ENCODE results near the gene ZNF860. TPM values are rescaled to one million over a fixed set of nuclear protein-coding genes. Genes with fewer than 3 reads are reported as not detected.
A peak's percentile ranks its signal among the peaks of the same experiment; 100 is the strongest.

The ZNF860 gene
- total and polyA plus RNA-seq, 12 donors: 0.06 to 0.28 (median 0.20) TPM; not detected in 2

DNA sequence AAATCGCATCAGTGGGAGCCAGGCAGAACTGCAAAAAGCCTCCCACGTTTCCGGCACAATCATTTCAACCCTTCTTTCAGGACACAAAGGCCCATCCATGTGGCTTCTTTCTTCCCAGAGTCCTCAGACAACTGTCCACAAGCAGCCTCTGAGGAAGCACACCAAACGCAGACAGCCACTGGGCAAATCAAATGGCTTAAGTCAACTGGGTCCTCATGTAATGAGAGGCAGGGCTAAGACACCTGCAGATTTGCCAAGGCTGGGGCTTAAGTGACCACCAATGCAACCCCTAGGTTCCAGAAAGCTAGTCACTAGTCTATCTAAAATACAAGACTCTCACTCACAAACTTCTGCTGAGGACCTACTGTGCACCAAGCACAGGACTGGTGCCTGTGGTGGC lies 8.5 kb upstream of the ZNF860 start:
- 55 to 58% methylated on average over 4 of the region's 4 CpGs for WGBS, 2 donors
- ATAC-seq (peak in 1 of 8 donors; percentile 34), DNase-seq (peak in 1 of 2 donors; percentile 9)
- Histone ChIP-seq H3K4me1 (peaks cover 0 to 26% (median 9%) of the 10 kb centered on the region in 9 donors), H3K9me3 (no peaks in the 10 kb centered on the region), H3K36me3 (no peaks in the 10 kb centered on the region), H3K4me3 (no peak overlapping the region), H3K27me3 (peaks cover 0 to under 1% (median 0%) of the 10 kb centered on the region in 7 donors), H3K27ac (no peak overlapping the region)
- intact Hi-C loops (cut with DNase I): no loop called here
- TF ChIP-seq, protein P1, sequence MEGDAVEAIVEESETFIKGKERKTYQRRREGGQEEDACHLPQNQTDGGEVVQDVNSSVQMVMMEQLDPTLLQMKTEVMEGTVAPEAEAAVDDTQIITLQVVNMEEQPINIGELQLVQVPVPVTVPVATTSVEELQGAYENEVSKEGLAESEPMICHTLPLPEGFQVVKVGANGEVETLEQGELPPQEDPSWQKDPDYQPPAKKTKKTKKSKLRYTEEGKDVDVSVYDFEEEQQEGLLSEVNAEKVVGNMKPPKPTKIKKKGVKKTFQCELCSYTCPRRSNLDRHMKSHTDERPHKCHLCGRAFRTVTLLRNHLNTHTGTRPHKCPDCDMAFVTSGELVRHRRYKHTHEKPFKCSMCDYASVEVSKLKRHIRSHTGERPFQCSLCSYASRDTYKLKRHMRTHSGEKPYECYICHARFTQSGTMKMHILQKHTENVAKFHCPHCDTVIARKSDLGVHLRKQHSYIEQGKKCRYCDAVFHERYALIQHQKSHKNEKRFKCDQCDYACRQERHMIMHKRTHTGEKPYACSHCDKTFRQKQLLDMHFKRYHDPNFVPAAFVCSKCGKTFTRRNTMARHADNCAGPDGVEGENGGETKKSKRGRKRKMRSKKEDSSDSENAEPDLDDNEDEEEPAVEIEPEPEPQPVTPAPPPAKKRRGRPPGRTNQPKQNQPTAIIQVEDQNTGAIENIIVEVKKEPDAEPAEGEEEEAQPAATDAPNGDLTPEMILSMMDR (IDR thresholded peaks at IDR 0.05): no peak

GRCh38 chr3:31973837-31974236 lies 7.7 kb upstream of the ZNF860 start:
- no peaks in the 10 kb centered on the region for H3K9me3 ChIP-seq
- H3K4me3 ChIP-seq: no peak overlapping the region
- H3K27ac ChIP-seq: no peak overlapping the region
- TF ChIP-seq, protein P1 (IDR thresholded peaks at IDR 0.05): no peak
- peaks cover 0 to 6% (median 0%) of the 10 kb centered on the region in 7 donors for H3K27me3 ChIP-seq
- H3K36me3 ChIP-seq: no peaks in the 10 kb centered on the region
- H3K4me1 ChIP-seq: peaks cover 0 to 23% (median 4%) of the 10 kb centered on the region in 9 donors
- ATAC-seq: no peak
- no peak for DNase-seq
- intact Hi-C loops (cut with DNase I): no loop called here
- WGBS, 2 donors: 97 to 99% methylated on average over 5 of the region's 5 CpGs

DNA sequence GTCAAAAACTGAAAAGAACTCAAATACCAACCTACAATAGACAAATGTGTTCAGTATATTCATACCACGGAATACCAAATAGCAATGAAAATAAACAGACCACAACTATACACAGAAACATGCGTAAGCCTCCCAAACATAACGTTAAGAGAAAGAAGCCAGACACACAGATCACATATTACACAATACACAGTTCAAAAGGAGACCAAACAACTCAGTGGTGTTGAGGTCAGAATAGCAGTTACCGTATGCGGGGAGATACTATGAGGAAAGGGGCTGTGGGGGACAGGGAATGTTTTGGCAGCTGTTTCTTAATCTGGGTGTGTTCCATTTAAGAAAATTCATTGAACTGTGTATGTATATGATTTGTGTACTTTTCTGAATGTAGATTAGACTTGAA lies 7.1 kb upstream of the ZNF860 start:
- 81 to 82% methylated on average over 5 of the region's 5 CpGs for WGBS, 2 donors
- H3K36me3 ChIP-seq: no peaks in the 10 kb centered on the region
- intact Hi-C loops (cut with DNase I): no loop called here
- no peak overlapping the region for H3K4me3 ChIP-seq
- H3K9me3 ChIP-seq: no peaks in the 10 kb centered on the region
- no peak for DNase-seq
- no peak for ATAC-seq
- TF ChIP-seq, protein P1 (IDR thresholded peaks at IDR 0.05): no peak
- no peak overlapping the region for H3K27ac ChIP-seq
- peaks cover 0 to 22% (median 4%) of the 10 kb centered on the region in 9 donors for H3K4me1 ChIP-seq
- peaks cover 0 to 12% (median 0%) of the 10 kb centered on the region in 7 donors for H3K27me3 ChIP-seq

DNA sequence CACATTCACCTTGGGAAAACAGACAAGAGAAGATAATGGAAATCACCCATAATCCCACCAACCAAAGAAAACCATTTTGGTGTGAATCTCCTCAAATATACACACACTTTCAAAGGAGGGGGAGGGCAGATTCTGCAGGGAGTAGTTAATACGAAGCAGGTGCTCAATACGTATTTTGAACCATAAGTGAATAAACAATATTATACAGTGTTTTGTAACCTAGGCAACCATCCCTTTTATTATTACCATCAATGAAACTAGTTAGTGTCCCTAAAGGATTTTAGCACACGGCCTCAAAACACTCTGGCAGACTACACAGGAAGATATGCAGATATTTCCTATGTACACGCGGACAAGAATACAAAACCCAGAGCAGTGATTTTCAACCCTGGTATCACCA lies 6.6 kb upstream of the ZNF860 start:
- TF ChIP-seq, protein P1 (IDR thresholded peaks at IDR 0.05): no peak
- Histone ChIP-seq H3K36me3 (no peaks in the 10 kb centered on the region), H3K27ac (no peak overlapping the region), H3K9me3 (no peaks in the 10 kb centered on the region), H3K4me1 (peaks cover 0 to 27% (median 7%) of the 10 kb centered on the region in 9 donors), H3K27me3 (peaks cover 0 to 17% (median 0%) of the 10 kb centered on the region in 7 donors), H3K4me3 (no peak overlapping the region)
- ATAC-seq (no peak), DNase-seq (no peak)
- WGBS, 2 donors: 64 to 81% methylated on average over 5 of the region's 5 CpGs
- intact Hi-C loops (cut with DNase I): no loop called here
